ENCODE data around the gene CYFIP1.

The CYFIP1 gene

GRCh38 chr15:22947101-22948000, 32.8 kb downstream of the CYFIP1 start:
- Histone ChIP-seq H3K9me3 (ENCODE audit: insufficient read depth, low read length) (no peaks in the 10 kb centered on the region), H3K79me2 (ENCODE audit: insufficient read depth, low read length) (no peaks in the 10 kb centered on the region), H3K4me3 (ENCODE audit: insufficient read depth, low read length, poor library complexity, severe bottlenecking) (no peak overlapping the region), H3K27ac (ENCODE audit: low read depth, low read length) (no peak overlapping the region), H3K9ac (ENCODE audit: low read length) (no peak overlapping the region), H3F3A (ENCODE audit: insufficient read depth) (no peaks in the 10 kb centered on the region), H3K36me3 (ENCODE audit: low read length) (no peaks in the 10 kb centered on the region), H3K4me2 (ENCODE audit: low read depth, low read length, poor library complexity, severe bottlenecking) (no peak overlapping the region), H2AFZ (ENCODE audit: low read depth, low read length, severe bottlenecking) (no peak overlapping the region), H3K27me3 (ENCODE audit: low read length) (no peaks in the 10 kb centered on the region), H3K9me2 (replicated peaks; ENCODE audit: insufficient read depth, low read length) (no peaks in the 10 kb centered on the region), H4K20me1 (ENCODE audit: low read depth, low read length) (no peaks in the 10 kb centered on the region)
- TF ChIP-seq EZH2phosphoT487 (conservative IDR thresholded peaks at IDR 0.05; ENCODE audit: low read length) (no peak), CTCF (IDR thresholded peaks at IDR 0.05; ENCODE audit: insufficient read depth, low read length, poor library complexity, severe bottlenecking) (no peak)

GRCh38 chr15:22945071-22945470, 35.1 kb downstream of the CYFIP1 start:
- no peaks in the 10 kb centered on the region for H3K9me2 ChIP-seq (replicated peaks; ENCODE audit: insufficient read depth, low read length)
- no peak overlapping the region for H3K27ac ChIP-seq (ENCODE audit: low read depth, low read length)
- H3K4me2 ChIP-seq (ENCODE audit: low read depth, low read length, poor library complexity, severe bottlenecking) = no peak overlapping the region
- no peak overlapping the region for H3K4me3 ChIP-seq (ENCODE audit: insufficient read depth, low read length, poor library complexity, severe bottlenecking)
- H4K20me1 ChIP-seq (ENCODE audit: low read depth, low read length) = no peaks in the 10 kb centered on the region
- H3K9me3 ChIP-seq (ENCODE audit: insufficient read depth, low read length) = no peaks in the 10 kb centered on the region
- no peak overlapping the region for H3K9ac ChIP-seq (ENCODE audit: low read length)
- H3K36me3 ChIP-seq (ENCODE audit: low read length) = no peaks in the 10 kb centered on the region
- no peaks in the 10 kb centered on the region for H3K79me2 ChIP-seq (ENCODE audit: insufficient read depth, low read length)
- H3F3A ChIP-seq (ENCODE audit: insufficient read depth) = no peaks in the 10 kb centered on the region
- no peaks in the 10 kb centered on the region for H3K27me3 ChIP-seq (ENCODE audit: low read length)
- H2AFZ ChIP-seq (ENCODE audit: low read depth, low read length, severe bottlenecking) = no peak overlapping the region
- TF ChIP-seq CTCF (IDR thresholded peaks at IDR 0.05; ENCODE audit: insufficient read depth, low read length, poor library complexity, severe bottlenecking) (no peak), EZH2phosphoT487 (conservative IDR thresholded peaks at IDR 0.05; ENCODE audit: low read length) (no peak)

- Histone ChIP-seq H3K79me2 (ENCODE audit: insufficient read depth, low read length) (no peaks in the 10 kb centered on the region), H3K27me3 (ENCODE audit: low read length) (no peaks in the 10 kb centered on the region), H3K36me3 (ENCODE audit: low read length) (no peaks in the 10 kb centered on the region), H3K4me2 (ENCODE audit: low read depth, low read length, poor library complexity, severe bottlenecking) (no peak overlapping the region), H3K4me3 (ENCODE audit: insufficient read depth, low read length, poor library complexity, severe bottlenecking) (no peak overlapping the region), H3K9me2 (replicated peaks; ENCODE audit: insufficient read depth, low read length) (no peaks in the 10 kb centered on the region), H3F3A (ENCODE audit: insufficient read depth) (no peaks in the 10 kb centered on the region), H3K27ac (ENCODE audit: low read depth, low read length) (no peak overlapping the region), H3K9ac (ENCODE audit: low read length) (no peak overlapping the region), H2AFZ (ENCODE audit: low read depth, low read length, severe bottlenecking) (no peak overlapping the region), H3K9me3 (ENCODE audit: insufficient read depth, low read length) (no peaks in the 10 kb centered on the region), H4K20me1 (ENCODE audit: low read depth, low read length) (no peaks in the 10 kb centered on the region)
- no peak for TF ChIP-seq CTCF (IDR thresholded peaks at IDR 0.05; ENCODE audit: insufficient read depth, low read length, poor library complexity, severe bottlenecking)
- TF ChIP-seq EZH2phosphoT487 (conservative IDR thresholded peaks at IDR 0.05; ENCODE audit: low read length) = no peak
Observed at GRCh38 chr15:22944651-22945050, 35.5 kb downstream of the CYFIP1 start.

All from SU-DHL-6 (cell line).